Germinal center (tissue), 1 donor: ENCODE measurements around the gene TNS1.

Source experiments
- DNase-seq: peaks from one replicate; pipeline ENCODE4 v3.0.0; 2012; ENCODE audit warnings: mixed read lengths, low spot score

The TNS1 gene

GRCh38 chr2:217775920-217776503, 226.8 kb downstream of the TNS1 start:
- DNase-seq, result no peak

GRCh38 chr2:217774232-217774631, 228.6 kb downstream of the TNS1 start:
- no peak for DNase-seq

GRCh38 chr2:217773539-217773938, 229.3 kb downstream of the TNS1 start:
- DNase-seq, result no peak

- DNase-seq, result no peak
These were observed 236.4 kb downstream of the TNS1 start for GRCh38 chr2:217766356-217766755.

GRCh38 chr2:217761645-217762277, 241.0 kb downstream of the TNS1 start:
- DNase-seq, result no peak

- no peak for DNase-seq
These were observed 242.8 kb downstream of the TNS1 start for GRCh38 chr2:217759991-217760390.

- DNase-seq, result no peak
These were observed 245.7 kb downstream of the TNS1 start for GRCh38 chr2:217757108-217757463.

- peak; percentile 74 for DNase-seq
These were observed 246.3 kb downstream of the TNS1 start for GRCh38 chr2:217756375-217757107.

- DNase-seq, result no peak
These were observed 247.6 kb downstream of the TNS1 start for GRCh38 chr2:217755027-217755745.

- no peak for DNase-seq
These were observed 249.2 kb downstream of the TNS1 start for GRCh38 chr2:217753460-217754200.

- no peak for DNase-seq
These were observed 249.9 kb downstream of the TNS1 start for GRCh38 chr2:217752714-217753459.

GRCh38 chr2:217751952-217752351, 250.8 kb downstream of the TNS1 start:
- no peak for DNase-seq

- DNase-seq, result no peak
These were observed 251.6 kb downstream of the TNS1 start for GRCh38 chr2:217751192-217751591.
